ENCODE data around the gene MITF. TPM values are rescaled to one million over a fixed set of nuclear protein-coding genes. Genes with fewer than 3 reads are reported as not detected.

MITF gene
- polyA plus RNA-seq, 1 donor from 2014 or later: not detected

GRCh38 chr3:69823743-69824142, 84.5 kb downstream of the MITF start:
- no peak overlapping the region for H2AFZ ChIP-seq (ENCODE audit: low read depth, low read length)
- no peaks in the 10 kb centered on the region for H4K20me1 ChIP-seq (ENCODE audit: insufficient read depth)
- H3K27ac ChIP-seq (ENCODE audit: low read length): no peak overlapping the region
- TF ChIP-seq POLR2AphosphoS5 (IDR thresholded peaks at IDR 0.05) (no peak), EZH2 (IDR thresholded peaks at IDR 0.05; ENCODE audit: borderline replicate concordance, insufficient read depth, low read length, poor library complexity, severe bottlenecking) (no peak), TAF1 (IDR thresholded peaks at IDR 0.05; ENCODE audit: low read depth) (no peak), CTCF (IDR thresholded peaks at IDR 0.05; ENCODE audit: poor library complexity, severe bottlenecking) (no peak), MXI1 (conservative IDR thresholded peaks at IDR 0.05; ENCODE audit: poor library complexity, severe bottlenecking) (no peak), RAD21 (conservative IDR thresholded peaks at IDR 0.05) (no peak), EP300 (conservative IDR thresholded peaks at IDR 0.05; ENCODE audit: poor library complexity, severe bottlenecking) (no peak), REST (IDR thresholded peaks at IDR 0.05; ENCODE audit: borderline replicate concordance) (no peak), SMC3 (conservative IDR thresholded peaks at IDR 0.05; ENCODE audit: poor library complexity) (no peak)
- H3K9me2 ChIP-seq (ENCODE audit: insufficient read depth, low read length): no peaks in the 10 kb centered on the region
- no peaks in the 10 kb centered on the region for H3K79me2 ChIP-seq (replicated peaks; ENCODE audit: insufficient read depth, low read length)
- no peak overlapping the region for H3K9ac ChIP-seq (ENCODE audit: low read length)
- no peak overlapping the region for H3K4me3 ChIP-seq (ENCODE audit: low read length)
- no peaks in the 10 kb centered on the region for H3K9me3 ChIP-seq (ENCODE audit: low read length)
- H3K4me2 ChIP-seq (ENCODE audit: low read length): no peak overlapping the region
- no peaks in the 10 kb centered on the region for H3F3A ChIP-seq (ENCODE audit: insufficient read depth, low read length, poor library complexity, severe bottlenecking)
- H3K27me3 ChIP-seq (ENCODE audit: insufficient read depth, low read depth, low read length): no peaks in the 10 kb centered on the region
- no peaks in the 10 kb centered on the region for H3K36me3 ChIP-seq (ENCODE audit: insufficient read depth, low read length)

GRCh38 chr3:69825446-69825845, 86.2 kb downstream of the MITF start:
- H2AFZ ChIP-seq (ENCODE audit: low read depth, low read length): no peak overlapping the region
- no peak overlapping the region for H3K4me2 ChIP-seq (ENCODE audit: low read length)
- no peaks in the 10 kb centered on the region for H3K27me3 ChIP-seq (ENCODE audit: insufficient read depth, low read depth, low read length)
- no peak overlapping the region for H3K9ac ChIP-seq (ENCODE audit: low read length)
- H3K79me2 ChIP-seq (replicated peaks; ENCODE audit: insufficient read depth, low read length): no peaks in the 10 kb centered on the region
- no peaks in the 10 kb centered on the region for H3K9me2 ChIP-seq (ENCODE audit: insufficient read depth, low read length)
- no peaks in the 10 kb centered on the region for H3F3A ChIP-seq (ENCODE audit: insufficient read depth, low read length, poor library complexity, severe bottlenecking)
- no peak overlapping the region for H3K27ac ChIP-seq (ENCODE audit: low read length)
- no peaks in the 10 kb centered on the region for H4K20me1 ChIP-seq (ENCODE audit: insufficient read depth)
- H3K9me3 ChIP-seq (ENCODE audit: low read length): no peaks in the 10 kb centered on the region
- no peak overlapping the region for H3K4me3 ChIP-seq (ENCODE audit: low read length)
- TF ChIP-seq SMC3 (conservative IDR thresholded peaks at IDR 0.05; ENCODE audit: poor library complexity): no peak
- TF ChIP-seq POLR2AphosphoS5 (IDR thresholded peaks at IDR 0.05): no peak
- TF ChIP-seq REST (IDR thresholded peaks at IDR 0.05; ENCODE audit: borderline replicate concordance): no peak
- TF ChIP-seq CTCF (IDR thresholded peaks at IDR 0.05; ENCODE audit: poor library complexity, severe bottlenecking): no peak
- H3K36me3 ChIP-seq (ENCODE audit: insufficient read depth, low read length): no peaks in the 10 kb centered on the region
